KMS-11 (cell line): Measurements from ENCODE around the gene ZNF740.
"Not testable (repeated sequence)": the region's sequence is repeated elsewhere in the genome, so short reads cannot be mapped to it uniquely, and the experiment has no call there.

Experiments
- H2AFZ ChIP-seq: fragments of 200-600 bp; sonication (generic); 2 replicates; pipeline ENCODE4 v1.6.1; 2016; ENCODE audit warnings: antibody characterized with exemption, mixed run types, low read depth
- H3K27ac ChIP-seq: fragments of 200-600 bp; sonication (generic); 2 replicates; pipeline ENCODE4 v1.6.1; 2016; ENCODE audit warnings: mild to moderate bottlenecking, mixed run types
- H3K27me3 ChIP-seq: fragments of 200-600 bp; sonication (generic); 2 replicates; pipeline ENCODE4 v1.6.1; 2017; ENCODE audit warnings: mild to moderate bottlenecking, low read depth, mixed run types, moderate library complexity; ENCODE audit not compliant: insufficient read depth
- H3K36me3 ChIP-seq: fragments of 200-600 bp; sonication (generic); 2 replicates; pipeline ENCODE4 v1.6.1; 2017; ENCODE audit warnings: mild to moderate bottlenecking, mixed run types; ENCODE audit not compliant: insufficient read depth
- H3K4me1 ChIP-seq: fragments of 200-600 bp; sonication (generic); 2 replicates; pipeline ENCODE4 v1.6.1; 2016; ENCODE audit warnings: mild to moderate bottlenecking, low read depth, mixed run types; ENCODE audit not compliant: poor library complexity, severe bottlenecking
- H3K4me2 ChIP-seq: fragments of 200-600 bp; sonication (generic); 2 replicates; pipeline ENCODE4 v1.7.0; 2016; ENCODE audit warnings: mild to moderate bottlenecking, mixed run types
- H3K4me3 ChIP-seq: fragments of 200-600 bp; sonication (generic); IDR thresholded peaks from 2 replicates; pipeline ENCODE4 v1.6.1; 2017; ENCODE audit warnings: low read depth, low read length, mixed read lengths; ENCODE audit not compliant: insufficient read depth
- H3K79me2 ChIP-seq: fragments of 200-600 bp; sonication (generic); 2 replicates; pipeline ENCODE4 v1.6.1; 2016; ENCODE audit warnings: low read depth, mixed run types; ENCODE audit not compliant: insufficient read depth
- H3K9ac ChIP-seq: fragments of 200-600 bp; sonication (generic); 2 replicates; pipeline ENCODE4 v1.6.1; 2016; ENCODE audit warnings: mild to moderate bottlenecking, mixed run types
- H4K20me1 ChIP-seq: fragments of 200-600 bp; sonication (generic); 2 replicates; pipeline ENCODE4 v1.6.1; 2016; ENCODE audit warnings: mild to moderate bottlenecking, mixed run types; ENCODE audit not compliant: insufficient read depth
- CTCF ChIP-seq: fragments of 200-600 bp; sonication (generic); conservative IDR thresholded peaks from 2 replicates; pipeline ENCODE4 v1.6.1; 2017; ENCODE audit warnings: low read depth, mild to moderate bottlenecking, antibody characterized with exemption, low read length, moderate library complexity, mixed read lengths

ZNF740 gene

GRCh38 chr12:53200458-53201176, 20.1 kb downstream of the ZNF740 start:
- Histone ChIP-seq H3K4me1 (peaks cover 100% of the 10 kb centered on the region), H2AFZ (no peak overlapping the region), H3K27ac (peak overlapping the region; percentile 79), H3K79me2 (peaks cover 85% of the 10 kb centered on the region), H3K9ac (peak overlapping the region; percentile 34), H3K27me3 (no peaks in the 10 kb centered on the region), H3K4me3 (peak overlapping the region; percentile 50), H4K20me1 (no peaks in the 10 kb centered on the region), H3K4me2 (peak overlapping the region; percentile 47), H3K36me3 (peaks cover 66% of the 10 kb centered on the region; the same call in 1 of the 2 replicates)
- no peak for TF ChIP-seq CTCF

GRCh38 chr12:53201177-53201541, 20.6 kb downstream of the ZNF740 start:
- peaks cover 61% of the 10 kb centered on the region; the same call in 1 of the 2 replicates for H3K36me3 ChIP-seq
- H3K4me1 ChIP-seq = peaks cover 96% of the 10 kb centered on the region
- TF ChIP-seq CTCF = no peak; the same call in 1 of the 2 replicates
- peak overlapping the region; percentile 34 for H3K9ac ChIP-seq
- H4K20me1 ChIP-seq = no peaks in the 10 kb centered on the region
- H3K4me3 ChIP-seq = no peak overlapping the region
- peak overlapping the region; percentile 79 for H3K27ac ChIP-seq
- no peaks in the 10 kb centered on the region for H3K27me3 ChIP-seq
- peaks cover 89% of the 10 kb centered on the region for H3K79me2 ChIP-seq
- peak overlapping the region; percentile 47 for H3K4me2 ChIP-seq
- no peak overlapping the region for H2AFZ ChIP-seq

- Histone ChIP-seq H3K36me3 (peaks cover 56% of the 10 kb centered on the region; the same call in 1 of the 2 replicates), H4K20me1 (no peaks in the 10 kb centered on the region), H3K4me2 (peak overlapping the region; percentile 47), H3K27ac (peak overlapping the region; percentile 79), H3K4me3 (no peak overlapping the region), H3K27me3 (no peaks in the 10 kb centered on the region), H3K9ac (peak overlapping the region; percentile 34; the same call in 1 of the 2 replicates), H3K79me2 (peaks cover 89% of the 10 kb centered on the region), H3K4me1 (peaks cover 91% of the 10 kb centered on the region), H2AFZ (no peak overlapping the region)
- TF ChIP-seq CTCF = no peak
Observed at GRCh38 chr12:53201639-53202038, 21.1 kb downstream of the ZNF740 start.

GRCh38 chr12:53202316-53202715, 21.8 kb downstream of the ZNF740 start:
- H4K20me1 ChIP-seq, H2AFZ ChIP-seq, H3K4me3 ChIP-seq, H3K27me3 ChIP-seq: not testable (repeated sequence)
- Histone ChIP-seq H3K36me3 (peaks cover 49% of the 10 kb centered on the region; the same call in 1 of the 2 replicates), H3K4me1 (peaks cover 84% of the 10 kb centered on the region), H3K9ac (peak overlapping the region; percentile 34; the same call in 1 of the 2 replicates), H3K4me2 (peak overlapping the region; percentile 47), H3K79me2 (peaks cover 89% of the 10 kb centered on the region), H3K27ac (peak overlapping the region; percentile 79)

GRCh38 chr12:53204351-53204750, 23.8 kb downstream of the ZNF740 start:
- Histone ChIP-seq H3K27ac (peak overlapping the region; percentile 79; the same call in 1 of the 2 replicates), H3K4me3 (no peak overlapping the region), H3K79me2 (peaks cover 89% of the 10 kb centered on the region), H3K4me2 (peak overlapping the region; percentile 47), H3K4me1 (peaks cover 82% of the 10 kb centered on the region), H4K20me1 (no peaks in the 10 kb centered on the region), H3K27me3 (no peaks in the 10 kb centered on the region), H2AFZ (no peak overlapping the region), H3K36me3 (peaks cover 36% of the 10 kb centered on the region; the same call in 1 of the 2 replicates), H3K9ac (no peak overlapping the region)
- TF ChIP-seq CTCF = no peak
